Hepatocyte (in vitro differentiated cells): ENCODE results near the gene MYDGF.

ENCODE experiments used
- CTCF ChIP-seq: fragments of 200-600 bp; sonication (generic); IDR thresholded peaks from 2 replicates; pipeline ENCODE4 v1.5.1; 2016; ENCODE audit warnings: antibody characterized with exemption, mild to moderate bottlenecking; ENCODE audit not compliant: poor library complexity
- EZH2 ChIP-seq: fragments of 200-600 bp; sonication (generic); IDR thresholded peaks from 2 replicates; pipeline ENCODE4 v1.6.1; 2016; ENCODE audit warnings: antibody characterized with exemption, mild to moderate bottlenecking, borderline replicate concordance

- TF ChIP-seq CTCF (no peak), EZH2 (no peak)
Measured at GRCh38 chr19:4695224-4695731, 25.1 kb upstream of the MYDGF start.
